ENCODE measurements around the gene KHK. TPM values are rescaled to one million over a fixed set of nuclear protein-coding genes. Genes with fewer than 3 reads are reported as not detected.

The KHK gene
- total RNA-seq, 1 donor from 2014 or later = 6.2 TPM

Other genes starting within 250 kb of the KHK start
- gene DPYSL5, start 238.6 kb upstream of the KHK start, total RNA-seq = 128 TPM
- 15.4 TPM for gene MAPRE3, start 116.1 kb upstream of the KHK start, total RNA-seq
- 7.8 TPM for gene TMEM214, start 53.8 kb upstream of the KHK start, total RNA-seq
- gene AGBL5, start 35.1 kb upstream of the KHK start, total RNA-seq = 17.5 TPM
- gene OST4, start 15.1 kb upstream of the KHK start, total RNA-seq = 132 TPM
- 4.5 TPM for gene EMILIN1, start 8.2 kb upstream of the KHK start, total RNA-seq
- 17.3 TPM for gene CGREF1, start 32.4 kb downstream of the KHK start, total RNA-seq
- gene ABHD1, start 37.0 kb downstream of the KHK start, total RNA-seq = 0.31 TPM
- 19.0 TPM for gene PREB, start 47.9 kb downstream of the KHK start, total RNA-seq
- not detected for gene PRR30, start 52.6 kb downstream of the KHK start, total RNA-seq
- not detected for gene TCF23, start 62.2 kb downstream of the KHK start, total RNA-seq
- 43.7 TPM for gene ATRAID, start 125.3 kb downstream of the KHK start, total RNA-seq
- 15.6 TPM for gene SLC5A6, start 125.5 kb downstream of the KHK start, total RNA-seq
- 16.2 TPM for gene CAD, start 130.6 kb downstream of the KHK start, total RNA-seq
- 0.47 TPM for gene SLC30A3, start 176.3 kb downstream of the KHK start, total RNA-seq
- gene DNAJC5G, start 188.7 kb downstream of the KHK start, total RNA-seq = not detected
- gene TRIM54, start 195.7 kb downstream of the KHK start, total RNA-seq = not detected
- 1.1 TPM for gene UCN, start 221.7 kb downstream of the KHK start, total RNA-seq
- 36.8 TPM for gene MPV17, start 236.3 kb downstream of the KHK start, total RNA-seq